Measurements from ENCODE around the gene RYR2.
"Not testable (repeated sequence)": the region's sequence is repeated elsewhere in the genome, so short reads cannot be mapped to it uniquely, and the experiment has no call there.

RYR2 gene

GRCh38 chr1:237553078-237553477 is 511.1 kb downstream of the RYR2 start:
- no peak for DNase-seq (ENCODE audit: low spot score)

GRCh38 chr1:237556911-237557310 is 514.9 kb downstream of the RYR2 start:
- DNase-seq (ENCODE audit: low spot score): no peak

- peak; percentile 69 for DNase-seq (ENCODE audit: low spot score)
Measured at GRCh38 chr1:237562242-237562823, 520.3 kb downstream of the RYR2 start.

- DNase-seq (ENCODE audit: low spot score): no peak
Measured at GRCh38 chr1:237565236-237565635, 523.3 kb downstream of the RYR2 start.

GRCh38 chr1:237566581-237566980 is 524.6 kb downstream of the RYR2 start:
- no peak for DNase-seq (ENCODE audit: low spot score)

- DNase-seq (ENCODE audit: low spot score): no peak
Measured at GRCh38 chr1:237568955-237569354, 527.0 kb downstream of the RYR2 start.

- DNase-seq (ENCODE audit: low spot score): no peak
Measured at GRCh38 chr1:237570530-237570929, 528.5 kb downstream of the RYR2 start.

- no peak for DNase-seq (ENCODE audit: low spot score)
Measured at GRCh38 chr1:237574536-237574935, 532.6 kb downstream of the RYR2 start.

GRCh38 chr1:237578540-237578939 is 536.6 kb downstream of the RYR2 start:
- no peak for DNase-seq (ENCODE audit: low spot score)

- no peak for DNase-seq (ENCODE audit: low spot score)
Measured at GRCh38 chr1:237580726-237581125, 538.7 kb downstream of the RYR2 start.

GRCh38 chr1:237583270-237583669 is 541.3 kb downstream of the RYR2 start:
- no peak for DNase-seq (ENCODE audit: low spot score)

- DNase-seq (ENCODE audit: low spot score): no peak
Measured at GRCh38 chr1:237583756-237584155, 541.8 kb downstream of the RYR2 start.

GRCh38 chr1:237590386-237590785 is 548.4 kb downstream of the RYR2 start:
- no peak for DNase-seq (ENCODE audit: low spot score)

- DNase-seq (ENCODE audit: low spot score): no peak
Measured at GRCh38 chr1:237591353-237591752, 549.4 kb downstream of the RYR2 start.

GRCh38 chr1:237603036-237603568 is 561.1 kb downstream of the RYR2 start:
- DNase-seq (ENCODE audit: low spot score): not testable (repeated sequence)

GRCh38 chr1:237608433-237608832 is 566.4 kb downstream of the RYR2 start:
- DNase-seq (ENCODE audit: low spot score): no peak

- no peak for DNase-seq (ENCODE audit: low spot score)
Measured at GRCh38 chr1:237610157-237610556, 568.2 kb downstream of the RYR2 start.

- no peak for DNase-seq (ENCODE audit: low spot score)
Measured at GRCh38 chr1:237613984-237614383, 572.0 kb downstream of the RYR2 start.

GRCh38 chr1:237619553-237619952 is 577.6 kb downstream of the RYR2 start:
- no peak for DNase-seq (ENCODE audit: low spot score)

GRCh38 chr1:237634922-237635321 is 592.9 kb downstream of the RYR2 start:
- no peak for DNase-seq (ENCODE audit: low spot score)

- DNase-seq (ENCODE audit: low spot score): no peak
Measured at GRCh38 chr1:237638555-237638954, 596.6 kb downstream of the RYR2 start.

- DNase-seq (ENCODE audit: low spot score): no peak
Measured at GRCh38 chr1:237640011-237640671, 598.2 kb downstream of the RYR2 start.

- no peak for DNase-seq (ENCODE audit: low spot score)
Measured at GRCh38 chr1:237640966-237641365, 599.0 kb downstream of the RYR2 start.
